Upper lobe of left lung (tissue), 4 donors: Measurements from ENCODE around the gene WDR93.
"Not testable (repeated sequence)": the region's sequence is repeated elsewhere in the genome, so short reads cannot be mapped to it uniquely, and the experiment has no call there.

Experiments used
- CTCF ChIP-seq, 6 experiments: fragments of 450-650 bp in 4 of 6; fragments of 200-600 bp in 2 of 6; sonication (generic) in 2 of 6; IDR thresholded peaks; one replicate each; pipeline ENCODE4 v1.5.1; 2016 to 2019; ENCODE audit warnings: antibody characterized with exemption in 6 of 6
- POLR2A ChIP-seq, 4 donors: fragments of 450-650 bp; IDR thresholded peaks; one replicate each; pipeline ENCODE4 v1.5.1; 2016 to 2017; ENCODE audit warnings: antibody characterized with exemption in 4 of 4, mild to moderate bottlenecking in 2 of 4
- POLR2AphosphoS5 ChIP-seq, 2 donors: sonication (generic); formaldehyde crosslinking; IDR thresholded peaks; one replicate each; pipeline ENCODE4 v1.5.1; 2017; ENCODE audit warnings: antibody characterized with exemption in 2 of 2

- TF ChIP-seq CTCF, POLR2AphosphoS5, POLR2A (IDR thresholded peaks at IDR 0.05): not testable (repeated sequence)
These were observed 98.0 kb downstream of the WDR93 start for GRCh38 chr15:89788585-89788984.
